GM12878 (cell line): ENCODE measurements around the gene HIVEP2. TPM values are rescaled to one million over a fixed set of nuclear protein-coding genes. Genes with fewer than 3 reads are reported as not detected.

Experiments used
- ATAC-seq: fragments of 200-7000 bp; cut with Tn5 transposase; 3 replicates; pipeline ENCODE4 v1.9.1; 2020; ENCODE audit warnings: mild to moderate bottlenecking, moderate library complexity
- BruUV-seq: library from RNA; stranded (reverse); fragments of 400-500 nt; replicated peaks from 2 replicates; lab custom pipeline; 2021; lab: Mats Ljungman, UMichigan
- CTCF ChIA-PET: fragments of 300-600 bp; sonication (Branson Sonifier 250); formaldehyde crosslinking; extraction: SDS; loops from one replicate; lab custom pipeline; 2021; ENCODE audit warnings: inconsistent platforms; lab: Yijun Ruan, JAX
- POLR2A ChIA-PET: fragments of 350-600 bp; formaldehyde crosslinking; extraction: SDS; loops from one replicate; lab custom pipeline; 2021; ENCODE audit warnings: inconsistent platforms; lab: Charles Lee
- RAD21 ChIA-PET: fragments of 300-600 bp; sonication (Branson Sonifier 250); formaldehyde crosslinking; loops from one replicate; lab custom pipeline; 2023; ENCODE audit warnings: antibody characterized with exemption; ENCODE audit not compliant: unreplicated experiment; lab: Charles Lee
- SMC1A ChIA-PET: fragments of 300-600 bp; sonication (Branson Sonifier 250); formaldehyde crosslinking; loops from one replicate; lab custom pipeline; 2023; ENCODE audit not compliant: unreplicated experiment, uncharacterized antibody; lab: Charles Lee
- DNase-seq: peaks from one replicate; pipeline ENCODE4 v3.0.0-alpha.2; 2011; ENCODE audit warnings: low read depth, low spot score
- FAIRE-seq: peaks from 3 replicates; lab custom pipeline; 2011; peaks lifted over from hg19 to GRCh38; lab: Jason Lieb, UNC
- H2AFZ ChIP-seq: 2 replicates; pipeline ENCODE4 v1.6.0; 2011; ENCODE audit warnings: low read depth, low read length, control low read depth; ENCODE audit not compliant: control insufficient read depth
- H3K27ac ChIP-seq: 2 replicates; pipeline ENCODE4 v1.5.1; 2011; ENCODE audit warnings: control low read depth; ENCODE audit not compliant: control insufficient read depth, insufficient read depth
- H3K27me3 ChIP-seq, 2 experiments: replicated peaks in 1 of 2; 2 replicates each; pipeline versions ENCODE4 v1.6.0 to v1.6.1; 2011; ENCODE audit warnings: low read length in 1 of 2; ENCODE audit not compliant: control insufficient read depth in 2 of 2, insufficient read depth in 2 of 2
- H3K36me3 ChIP-seq, 2 experiments: 2 replicates each; pipeline ENCODE4 v1.5.1; 2011; ENCODE audit warnings: low read length in 1 of 2; ENCODE audit not compliant: control insufficient read depth in 2 of 2, insufficient read depth in 2 of 2
- H3K4me1 ChIP-seq: 2 replicates; pipeline ENCODE4 v1.6.1; 2011; ENCODE audit warnings: mild to moderate bottlenecking, low read length, moderate library complexity, mixed read lengths; ENCODE audit not compliant: control insufficient read depth, insufficient read depth
- H3K4me2 ChIP-seq: 2 replicates; pipeline ENCODE4 v1.6.0; 2011; ENCODE audit warnings: control low read depth; ENCODE audit not compliant: control insufficient read depth, insufficient read depth
- H3K4me3 ChIP-seq: fragments of 200-600 bp; sonication (generic); 2 replicates; pipeline ENCODE4 v1.5.1; 2016
- H3K79me2 ChIP-seq: 2 replicates; pipeline ENCODE4 v1.6.0; 2011; ENCODE audit warnings: low read length; ENCODE audit not compliant: control insufficient read depth, insufficient read depth
- H3K9ac ChIP-seq: 2 replicates; pipeline ENCODE4 v1.8.0; 2011; ENCODE audit warnings: low read length, control low read depth, mixed read lengths; ENCODE audit not compliant: control insufficient read depth, insufficient read depth
- H3K9me3 ChIP-seq: replicated peaks from 3 replicates; pipeline ENCODE4 v1.5.1; 2011; ENCODE audit warnings: mild to moderate bottlenecking, low read length; ENCODE audit not compliant: control insufficient read depth, insufficient read depth
- H4K20me1 ChIP-seq: 2 replicates; pipeline ENCODE4 v1.6.0; 2011; ENCODE audit not compliant: control insufficient read depth, insufficient read depth
- DPF2 ChIP-seq: fragments of 450-650 bp; IDR thresholded peaks from 2 replicates; pipeline ENCODE4 v1.6.1; 2017; ENCODE audit warnings: mild to moderate bottlenecking
- ETV6 ChIP-seq, 2 experiments: fragments of 450-650 bp in 1 of 2; IDR thresholded peaks in 1 of 2; conservative IDR thresholded peaks in 1 of 2; 2 replicates each; pipeline ENCODE4 v1.6.1; 2014; ENCODE audit warnings: antibody characterized with exemption in 1 of 2, borderline replicate concordance in 1 of 2, low read depth in 1 of 2, mild to moderate bottlenecking in 1 of 2, moderate library complexity in 1 of 2
- FOXK2 ChIP-seq: fragments of 450-650 bp; IDR thresholded peaks from 2 replicates; pipeline ENCODE4 v1.6.1; 2017; ENCODE audit warnings: mild to moderate bottlenecking, moderate library complexity
- HSF1 ChIP-seq: fragments of 150-350 bp; IDR thresholded peaks from 2 replicates; pipeline ENCODE4 v1.6.1; 2014; ENCODE audit warnings: mild to moderate bottlenecking, low read depth, low read length
- JUND ChIP-seq: IDR thresholded peaks from 2 replicates; pipeline ENCODE4 v1.6.1; 2012; ENCODE audit warnings: low read depth, mild to moderate bottlenecking, low read length, improper control_type of control experiment, moderate library complexity
- NFYB ChIP-seq: IDR thresholded peaks from 2 replicates; pipeline ENCODE4 v1.6.1; 2011; ENCODE audit warnings: low read depth, mild to moderate bottlenecking, low read length, improper control_type of control experiment, moderate library complexity; ENCODE audit not compliant: insufficient read depth
- NR2C2 ChIP-seq: IDR thresholded peaks from 2 replicates; pipeline ENCODE4 v1.6.1; 2011; ENCODE audit warnings: borderline replicate concordance, low read depth; ENCODE audit not compliant: control insufficient read depth, insufficient read length
- POU2F2 ChIP-seq: IDR thresholded peaks from 3 replicates; pipeline ENCODE4 v1.6.1; 2011; ENCODE audit warnings: low read depth, mild to moderate bottlenecking, low read length, borderline replicate concordance
- RBBP5 ChIP-seq: fragments of 200-600 bp; sonication (generic); conservative IDR thresholded peaks from 2 replicates; pipeline ENCODE4 v1.6.1; 2016
- TCF3 ChIP-seq: IDR thresholded peaks from 2 replicates; pipeline ENCODE4 v1.6.1; 2012; ENCODE audit warnings: low read depth, mild to moderate bottlenecking, low read length, borderline replicate concordance; ENCODE audit not compliant: insufficient read depth
- USF1 ChIP-seq: IDR thresholded peaks from 2 replicates; pipeline ENCODE4 v1.6.1; 2011; ENCODE audit warnings: borderline replicate concordance, low read depth, mild to moderate bottlenecking, moderate library complexity, mixed read lengths, low read length; ENCODE audit not compliant: insufficient read depth; ENCODE audit errors: extremely low read length
- ZNF217 ChIP-seq: fragments of 450-650 bp; IDR thresholded peaks from 2 replicates; pipeline ENCODE4 v1.6.1; 2017; ENCODE audit warnings: antibody characterized with exemption, mild to moderate bottlenecking
- WGBS: methylation state at CpG from one replicate; pipeline ENCODE4 v1.1.6; 2016; ENCODE audit warnings: low lambda C conversion rate; ENCODE audit not compliant: insufficient replicate concordance, insufficient coverage; ENCODE audit errors: missing lambda C conversion rate; 5-methylcytosine and 5-hydroxymethylcytosine counted together
- in situ Hi-C: fragments of 300-500 bp; cut with MboI; formaldehyde crosslinking; loops from 9 replicates; pipeline ENCODE4 v1.14.3; 2018; ENCODE audit warnings: mixed read lengths
- intact Hi-C: fragments of 100-400 bp; cut with micrococcal nuclease; formaldehyde crosslinking; loops from one replicate; pipeline ENCODE4 v1.14.2; 2022; ENCODE audit not compliant: unreplicated experiment
- polyA plus RNA-seq, 11 experiments: library from polyadenylated mRNA; depleted of rRNA in 4 of 11; unstranded in 6 of 11; stranded (reverse) in 5 of 11; fragments of >200 nt; fragmentation: Nextera tagmentation in 4 of 11; fragmentation: Illumina TruSeq in 1 of 11; extraction: Ambion mirVana in 4 of 11; extraction: Trizol in 1 of 11; gene quantifications; 1 replicate in 1 of 11; 2 replicates in 10 of 11; pipeline versions ENCODE4 v1.2.1 to v1.2.3, GENCODE V29; 2011 to 2016; ENCODE audit warnings: inconsistent platforms in 2 of 11, missing spikeins in 2 of 11, low read depth in 1 of 11
- total RNA-seq, 4 experiments: library from RNA; depleted of rRNA in 3 of 4; stranded (reverse); fragments of >200 nt in 3 of 4; fragmentation: Illumina TruSeq in 1 of 4; extraction: Trizol in 1 of 4; gene quantifications; 2 replicates each; pipeline versions ENCODE4 v1.2.1 to v1.2.3, GENCODE V29; 2013 to 2021
- TF ChIP-seq, protein P1 (sequence below): IDR thresholded peaks from 2 replicates; pipeline ENCODE4 v1.6.1; 2011; ENCODE audit warnings: low read depth, mild to moderate bottlenecking, low read length, moderate library complexity, borderline replicate concordance; ENCODE audit errors: extremely low read depth
- TF ChIP-seq, protein P2 (sequence below): fragments of 450-650 bp; IDR thresholded peaks from 2 replicates; pipeline ENCODE4 v1.6.1; 2016; ENCODE audit warnings: mild to moderate bottlenecking, moderate library complexity, borderline replicate concordance

Gene HIVEP2
- total and polyA plus RNA-seq, 10 of the 15 experiments (the other 5 are each of a cell fraction or from before 2014, with no cell fraction given) = 1.2 to 15.7 (median 10.2) TPM

DNA sequence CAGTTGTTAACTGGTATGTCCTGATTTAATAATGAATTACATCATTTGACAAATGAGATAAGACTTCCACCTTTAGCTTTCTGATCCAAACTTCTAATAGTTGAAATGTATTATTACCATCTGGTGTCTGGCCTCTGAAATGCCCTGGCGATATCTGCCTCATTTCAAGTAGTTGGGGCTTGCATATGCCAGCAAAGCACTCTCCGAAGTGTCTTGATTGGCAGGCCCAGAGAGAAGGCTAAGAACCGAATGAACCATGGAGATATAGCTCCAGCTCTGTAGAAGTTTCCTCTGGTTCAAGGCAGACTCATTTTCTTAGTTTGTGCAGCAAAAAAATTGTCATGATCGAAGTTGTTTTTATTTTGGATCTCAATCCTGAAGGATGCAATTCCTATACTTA is 13.4 kb upstream of the HIVEP2 start (continued):
- TF ChIP-seq RBBP5 (no peak), ZNF217 (no peak)

DNA sequence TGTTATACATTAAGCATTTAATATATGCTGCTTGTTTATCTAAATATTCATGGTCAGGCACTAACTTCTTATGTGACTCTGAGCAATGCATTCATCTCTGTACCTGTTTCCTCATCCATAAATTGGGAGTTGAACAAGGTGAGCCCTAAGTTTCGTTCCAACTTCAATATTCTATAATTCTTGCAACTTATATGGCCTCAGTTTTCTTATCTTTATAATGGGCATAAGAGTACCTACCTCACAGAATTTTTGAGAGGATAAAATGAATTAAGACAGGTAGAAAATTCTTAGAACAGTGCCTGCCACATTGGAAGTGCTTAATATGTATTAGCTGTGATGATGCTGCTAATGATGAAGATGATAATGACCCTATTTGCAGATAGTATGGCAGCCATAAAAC is 11.8 kb upstream of the HIVEP2 start:
- Histone ChIP-seq H3K36me3 (no peaks in the 10 kb centered on the region), H3K27me3 (no peaks in the 10 kb centered on the region), H4K20me1 (no peaks in the 10 kb centered on the region), H3K4me2 (no peak overlapping the region), H3K9me3 (no peaks in the 10 kb centered on the region; the same call in 1 of the 3 replicates), H3K27ac (no peak overlapping the region), H3K4me3 (no peak overlapping the region), H3K9ac (no peak overlapping the region), H3K4me1 (peaks cover 17% of the 10 kb centered on the region), H2AFZ (no peak overlapping the region), H3K79me2 (no peaks in the 10 kb centered on the region)
- RAD21 ChIA-PET = interaction anchor here (1.7 kb wide), 1 partner anchor 67 kb away, joined by 3 read pairs; no protein-coding TSS in a partner anchor
- 97% methylated on average over 1 of the region's 1 CpG for WGBS
- FAIRE-seq (no peak), ATAC-seq (no peak), DNase-seq (no peak)
- intact Hi-C loops (loop anchor here (10.0 kb wide), 1 partner anchor 318 kb away; no protein-coding TSS in a partner anchor), in situ Hi-C loops (no loop called here)
- SMC1A ChIA-PET = interaction anchor here (0.7 kb wide), 1 partner anchor 261 kb away, joined by 3 read pairs; no protein-coding TSS in a partner anchor
- POLR2A ChIA-PET = interaction anchor here (1.0 kb wide), 1 partner anchor 17 kb away, joined by 3 read pairs; no protein-coding TSS in a partner anchor
- BruUV-seq = no TSS peak
- CTCF ChIA-PET = interaction anchor here (1.0 kb wide), 1 partner anchor 70 kb away, joined by 5 read pairs; no protein-coding TSS in a partner anchor
- TF ChIP-seq HSF1 (no peak), NFYB (no peak), FOXK2 (no peak), ETV6 (conservative IDR thresholded peaks at IDR 0.05 in 1 of 2, IDR thresholded peaks at IDR 0.05 in 1 of 2; ENCODE audit: borderline replicate concordance in 1 of 2, low read depth in 1 of 2) (no peak), POU2F2 (no peak), JUND (no peak), USF1 (no peak), TCF3 (no peak), NR2C2 (no peak), DPF2 (no peak)
- TF ChIP-seq, protein P1, sequence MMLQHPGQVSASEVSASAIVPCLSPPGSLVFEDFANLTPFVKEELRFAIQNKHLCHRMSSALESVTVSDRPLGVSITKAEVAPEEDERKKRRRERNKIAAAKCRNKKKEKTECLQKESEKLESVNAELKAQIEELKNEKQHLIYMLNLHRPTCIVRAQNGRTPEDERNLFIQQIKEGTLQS = no peak
- TF ChIP-seq, protein P2, sequence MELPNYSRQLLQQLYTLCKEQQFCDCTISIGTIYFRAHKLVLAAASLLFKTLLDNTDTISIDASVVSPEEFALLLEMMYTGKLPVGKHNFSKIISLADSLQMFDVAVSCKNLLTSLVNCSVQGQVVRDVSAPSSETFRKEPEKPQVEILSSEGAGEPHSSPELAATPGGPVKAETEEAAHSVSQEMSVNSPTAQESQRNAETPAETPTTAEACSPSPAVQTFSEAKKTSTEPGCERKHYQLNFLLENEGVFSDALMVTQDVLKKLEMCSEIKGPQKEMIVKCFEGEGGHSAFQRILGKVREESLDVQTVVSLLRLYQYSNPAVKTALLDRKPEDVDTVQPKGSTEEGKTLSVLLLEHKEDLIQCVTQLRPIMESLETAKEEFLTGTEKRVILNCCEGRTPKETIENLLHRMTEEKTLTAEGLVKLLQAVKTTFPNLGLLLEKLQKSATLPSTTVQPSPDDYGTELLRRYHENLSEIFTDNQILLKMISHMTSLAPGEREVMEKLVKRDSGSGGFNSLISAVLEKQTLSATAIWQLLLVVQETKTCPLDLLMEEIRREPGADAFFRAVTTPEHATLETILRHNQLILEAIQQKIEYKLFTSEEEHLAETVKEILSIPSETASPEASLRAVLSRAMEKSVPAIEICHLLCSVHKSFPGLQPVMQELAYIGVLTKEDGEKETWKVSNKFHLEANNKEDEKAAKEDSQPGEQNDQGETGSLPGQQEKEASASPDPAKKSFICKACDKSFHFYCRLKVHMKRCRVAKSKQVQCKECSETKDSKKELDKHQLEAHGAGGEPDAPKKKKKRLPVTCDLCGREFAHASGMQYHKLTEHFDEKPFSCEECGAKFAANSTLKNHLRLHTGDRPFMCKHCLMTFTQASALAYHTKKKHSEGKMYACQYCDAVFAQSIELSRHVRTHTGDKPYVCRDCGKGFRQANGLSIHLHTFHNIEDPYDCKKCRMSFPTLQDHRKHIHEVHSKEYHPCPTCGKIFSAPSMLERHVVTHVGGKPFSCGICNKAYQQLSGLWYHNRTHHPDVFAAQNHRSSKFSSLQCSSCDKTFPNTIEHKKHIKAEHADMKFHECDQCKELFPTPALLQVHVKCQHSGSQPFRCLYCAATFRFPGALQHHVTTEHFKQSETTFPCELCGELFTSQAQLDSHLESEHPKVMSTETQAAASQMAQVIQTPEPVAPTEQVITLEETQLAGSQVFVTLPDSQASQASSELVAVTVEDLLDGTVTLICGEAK = no peak
